ENCODE results near the gene SLC13A4. TPM values are rescaled to one million over a fixed set of nuclear protein-coding genes. Genes with fewer than 3 reads are reported as not detected.

SLC13A4 gene
- total and polyA plus RNA-seq, 2 of the 4 experiments (the other 2 are of a cell fraction), result 0.10 TPM; not detected in 1

DNA sequence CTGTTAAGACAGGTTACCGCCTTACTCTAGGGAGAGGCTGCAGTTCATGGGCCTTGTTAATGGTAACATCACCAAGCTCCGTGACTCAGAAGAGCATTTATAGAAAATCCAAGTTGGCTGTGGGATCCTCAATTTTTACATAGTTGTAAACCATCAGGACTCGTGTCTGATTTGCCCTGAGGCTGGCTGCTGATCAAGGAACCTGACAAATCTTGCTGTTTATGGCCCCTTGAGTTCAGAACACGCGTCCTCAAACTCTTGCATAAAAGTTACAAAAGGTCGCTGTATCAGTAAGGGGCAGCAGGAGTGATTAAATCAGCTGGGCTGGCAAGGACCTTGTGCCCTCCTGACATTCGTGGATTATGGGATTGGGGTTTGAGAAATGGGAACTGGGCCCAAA, 4.6 kb downstream of the SLC13A4 start:
- H3K4ac ChIP-seq (ENCODE audit: low read depth, low read length), result no peak overlapping the region
- in situ Hi-C loops (cut with MboI; ENCODE audit: low sequenced_read_pairs) (no loop called here), intact Hi-C loops (cut with micrococcal nuclease) (no loop called here), dilution Hi-C loops (cut with HindIII; ENCODE audit: low sequenced_read_pairs, unreplicated experiment) (no loop called here)
- no peaks in the 10 kb centered on the region for H3K4me1 ChIP-seq (ENCODE audit: control insufficient read depth, insufficient read depth, low read length)
- H4K8ac ChIP-seq (ENCODE audit: low read depth in 2 of 2, low read length in 2 of 2), result no peak overlapping the region
- H3K23ac ChIP-seq (ENCODE audit: low read depth, low read length), result no peak overlapping the region
- no peak for DNase-seq
- no peaks in the 10 kb centered on the region for H3K79me1 ChIP-seq (ENCODE audit: low read depth in 1 of 2, low read length in 2 of 2)
- no peaks in the 10 kb centered on the region for H3K9me3 ChIP-seq (ENCODE audit: control insufficient read depth, insufficient read depth, low read length)
- no peak overlapping the region for H3K4me3 ChIP-seq (ENCODE audit: insufficient read depth, low read depth, low read length)
- no peak overlapping the region for H2BK5ac ChIP-seq (ENCODE audit: low read depth, low read length, poor library complexity, severe bottlenecking)
- no peak overlapping the region for H3K4me2 ChIP-seq (ENCODE audit: low read depth, low read length)
- TF ChIP-seq BHLHE40 (IDR thresholded peaks at IDR 0.05; ENCODE audit: low read depth, low read length), result no peak
- TF ChIP-seq MAFK (IDR thresholded peaks at IDR 0.05; ENCODE audit: low read depth, low read length), result no peak
- no peak for TF ChIP-seq RAD21 (IDR thresholded peaks at IDR 0.05; ENCODE audit: low read length)
- no peak for TF ChIP-seq RCOR1 (IDR thresholded peaks at IDR 0.05; ENCODE audit: insufficient replicate concordance, low read length)
- no peak for TF ChIP-seq ELK1 (IDR thresholded peaks at IDR 0.05; ENCODE audit: borderline replicate concordance, low read depth, low read length)
- no peak for TF ChIP-seq FOS (IDR thresholded peaks at IDR 0.05; ENCODE audit: low read depth, low read length)
- TF ChIP-seq NFE2L2 (IDR thresholded peaks at IDR 0.05; ENCODE audit: low read depth, low read length), result no peak
- no peak for TF ChIP-seq MXI1 (IDR thresholded peaks at IDR 0.05; ENCODE audit: borderline replicate concordance, low read depth, low read length)
- no peak for TF ChIP-seq CEBPB (IDR thresholded peaks at IDR 0.05; ENCODE audit: low read depth, low read length)
- TF ChIP-seq USF2 (IDR thresholded peaks at IDR 0.05; ENCODE audit: low read depth, low read length), result no peak
- TF ChIP-seq POLR2A (IDR thresholded peaks at IDR 0.05; ENCODE audit: low read depth, low read length), result no peak
- no peak for TF ChIP-seq CTCF (conservative IDR thresholded peaks at IDR 0.05; ENCODE audit: low read depth, low read length)
- TF ChIP-seq MAZ (IDR thresholded peaks at IDR 0.05; ENCODE audit: borderline replicate concordance, low read depth, low read length), result no peak
- TF ChIP-seq CHD1 (IDR thresholded peaks at IDR 0.05; ENCODE audit: low read depth, low read length), result no peak
- TF ChIP-seq RFX5 (IDR thresholded peaks at IDR 0.05; ENCODE audit: low read depth, low read length), result no peak
- no peak for TF ChIP-seq SMC3 (IDR thresholded peaks at IDR 0.05; ENCODE audit: low read depth, low read length)
- 100% methylated on average over 1 of the region's 7 CpGs; no CpG with 5 or more reads in 1 of the 2 experiments for WGBS, 2 experiments (ENCODE audit: extremely low coverage in 2 of 2, insufficient read length in 1 of 2)
- H2AFZ ChIP-seq (replicated peaks; ENCODE audit: low read length, poor library complexity), result no peak overlapping the region
- no peak overlapping the region for H3K18ac ChIP-seq (ENCODE audit: low read depth, low read length)
- no peak for ATAC-seq (ENCODE audit: low read depth)
- H4K5ac ChIP-seq (ENCODE audit: low read depth, low read length), result no peak overlapping the region
- no peak overlapping the region for H2BK15ac ChIP-seq (ENCODE audit: low read depth, low read length)
- H3K9ac ChIP-seq (ENCODE audit: low read depth, low read length), result no peak overlapping the region
- H2BK20ac ChIP-seq (ENCODE audit: low read depth, low read length), result no peak overlapping the region
- H3K9me1 ChIP-seq (ENCODE audit: insufficient read depth, low read length), result no peaks in the 10 kb centered on the region
- H4K91ac ChIP-seq (ENCODE audit: insufficient read depth, low read depth, low read length), result no peak overlapping the region
- no peak overlapping the region for H2AK9ac ChIP-seq (replicated peaks; ENCODE audit: low read depth, low read length, poor library complexity)
- no peaks in the 10 kb centered on the region for H3K36me3 ChIP-seq (ENCODE audit: control insufficient read depth, insufficient read depth, low read length)
- H3K14ac ChIP-seq (replicated peaks; ENCODE audit: low read depth, low read length), result no peak overlapping the region
- CTCF ChIA-PET, result interaction anchor here (0.5 kb wide), 1 partner anchor 26 kb away, joined by 5 read pairs; no protein-coding TSS in a partner anchor
- no peaks in the 10 kb centered on the region; the same call in 1 of the 2 replicates for H3K27me3 ChIP-seq (ENCODE audit: control insufficient read depth, insufficient read depth, low read length)
- BruUV-seq (replicated peaks), result no TSS peak
- H3K56ac ChIP-seq (ENCODE audit: extremely low read depth, insufficient read depth, low read length), result no peak overlapping the region
- no peak overlapping the region for H2AK5ac ChIP-seq (ENCODE audit: low read depth, low read length)
- H3K27ac ChIP-seq (ENCODE audit: insufficient read depth, low read length), result no peak overlapping the region
- POLR2A ChIA-PET (ENCODE audit: unreplicated experiment), result no interaction called here
- H2BK120ac ChIP-seq (ENCODE audit: low read depth, low read length), result no peak overlapping the region
- no peaks in the 10 kb centered on the region for H4K20me1 ChIP-seq (ENCODE audit: insufficient read depth, low read length)

All from IMR-90 (cell line).